ENCODE data around the gene TBRG4.
"Not testable (repeated sequence)": the region's sequence is repeated elsewhere in the genome, so short reads cannot be mapped to it uniquely, and the experiment has no call there.

Gene TBRG4

DNA sequence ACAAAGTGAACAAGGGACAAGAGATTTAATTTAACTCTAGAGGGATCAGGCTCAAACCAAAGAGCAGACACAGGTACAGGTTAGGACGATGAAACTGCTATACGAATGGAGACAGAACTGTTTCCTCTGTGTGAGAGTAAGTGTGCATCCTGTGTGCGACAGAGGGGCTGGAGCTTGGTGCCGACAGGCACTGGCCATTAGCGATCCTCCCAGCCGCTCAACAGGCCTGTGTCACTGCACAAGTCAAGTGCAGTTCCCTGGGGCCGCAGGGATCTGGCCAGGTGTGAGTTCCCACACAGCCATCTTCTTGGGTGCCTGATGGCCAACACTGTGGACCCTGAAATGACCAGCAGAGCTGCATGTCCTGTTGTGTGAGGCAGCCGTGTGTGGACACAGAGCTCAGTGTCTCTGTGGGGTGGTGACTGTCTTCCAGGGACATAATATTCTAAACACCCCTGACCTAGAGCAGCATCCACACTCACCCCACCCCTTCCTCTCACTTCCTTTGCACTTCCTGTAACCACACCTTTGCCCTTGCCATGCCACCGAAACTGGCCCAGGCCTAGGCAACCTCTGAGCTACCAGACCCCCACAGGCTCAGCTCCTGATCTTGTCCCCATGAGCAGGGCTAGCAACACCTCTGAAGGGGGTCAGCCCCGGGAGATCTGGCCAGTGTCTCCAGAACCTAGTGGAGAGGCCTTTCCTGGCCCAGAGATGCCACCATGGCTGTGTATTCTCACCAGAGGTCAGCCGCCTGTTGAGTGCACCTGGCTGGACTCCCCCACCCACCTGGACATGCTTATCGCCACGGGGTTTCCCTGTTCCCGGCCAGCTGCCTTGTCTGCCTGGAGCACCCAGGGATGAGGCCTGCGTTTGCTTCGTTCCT lies 11.7 kb upstream of the TBRG4 start:
- DNase-seq (ENCODE audit: low read depth, low spot score) = no peak
- H3K27ac ChIP-seq = no peak overlapping the region

DNA sequence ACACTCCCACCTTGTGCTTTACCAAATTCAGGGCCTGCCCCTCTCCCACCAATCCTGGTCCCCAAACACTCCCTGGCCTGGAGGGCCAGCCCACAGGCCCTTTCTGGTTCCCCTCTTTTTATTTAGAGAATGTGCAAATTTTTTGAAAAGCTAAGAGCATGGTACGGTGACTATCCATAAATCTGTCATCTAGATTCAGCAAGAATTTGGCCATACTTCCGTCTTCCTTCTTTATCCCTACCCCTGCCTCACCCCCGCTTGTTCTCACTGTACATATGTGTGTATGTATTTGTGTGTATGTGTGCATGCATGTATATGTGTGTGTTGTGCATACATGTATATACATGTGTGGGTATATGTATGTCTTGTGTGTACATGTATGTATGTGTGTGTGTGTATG lies 8.1 kb upstream of the TBRG4 start:
- H3K27ac ChIP-seq = no peak overlapping the region
- DNase-seq (ENCODE audit: low read depth, low spot score) = no peak

DNA sequence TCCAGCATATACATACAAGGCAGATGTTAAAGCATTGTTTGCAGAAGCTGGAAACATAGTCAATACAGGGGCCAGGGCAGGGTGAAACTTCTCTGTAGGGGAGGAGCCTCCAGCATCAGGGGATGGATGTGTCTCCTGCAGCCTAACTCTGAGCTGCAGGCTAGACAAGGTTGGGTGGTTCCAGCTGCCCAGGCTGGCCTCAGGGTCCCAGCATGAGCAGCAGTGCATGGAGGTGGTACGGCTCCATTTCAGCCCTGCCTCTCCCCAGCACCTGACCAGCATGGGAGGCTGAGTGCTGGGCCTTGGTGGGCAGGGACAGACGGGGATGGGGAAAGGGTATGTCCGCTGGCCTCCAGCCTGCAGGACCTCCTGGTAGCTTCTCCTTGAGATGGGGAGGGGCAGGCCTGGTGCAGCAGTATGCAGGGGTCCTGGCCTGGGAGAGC lies 7.4 kb upstream of the TBRG4 start:
- H3K27ac ChIP-seq = no peak overlapping the region
- DNase-seq (ENCODE audit: low read depth, low spot score) = no peak

DNA sequence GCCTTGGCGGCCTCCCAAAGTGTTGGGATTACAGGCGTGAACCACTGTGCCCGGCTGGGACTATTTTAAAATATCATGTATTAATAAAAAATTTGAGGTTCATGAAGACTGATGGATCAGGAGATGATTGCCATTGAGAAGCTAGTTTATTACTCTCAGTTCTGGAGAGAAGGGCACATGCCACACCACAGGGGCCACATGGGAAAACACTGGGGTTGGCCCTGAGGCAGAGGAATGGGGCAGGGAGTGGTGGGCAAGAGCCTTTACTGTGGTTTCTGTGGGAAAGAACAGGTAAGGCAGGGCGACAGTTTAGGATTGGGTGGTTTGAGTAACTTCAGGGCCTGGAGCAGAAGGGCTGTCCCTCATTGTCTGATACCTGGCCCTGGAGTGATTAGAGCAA lies 6.8 kb upstream of the TBRG4 start:
- H3K27ac ChIP-seq = no peak overlapping the region
- DNase-seq (ENCODE audit: low read depth, low spot score) = no peak

DNA sequence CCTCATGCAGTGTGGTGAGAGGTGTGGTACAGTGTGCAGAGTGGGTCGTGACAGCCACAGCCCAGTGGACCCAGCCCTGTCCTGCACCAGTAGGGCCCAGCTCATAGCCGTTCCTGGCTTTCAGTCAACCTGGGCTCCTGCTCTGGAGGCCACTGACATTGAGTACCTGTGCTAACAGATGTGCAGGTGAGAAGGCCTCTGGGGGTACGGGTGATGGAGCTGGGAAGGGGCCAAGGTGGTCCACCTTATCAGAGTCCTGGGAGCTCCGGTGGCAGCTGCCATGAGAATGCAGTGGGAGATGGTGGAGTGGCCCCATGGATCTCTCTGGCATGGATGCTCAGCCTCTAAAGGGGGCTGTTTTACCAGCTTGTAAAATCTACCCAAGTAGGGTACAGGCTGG lies 6.1 kb upstream of the TBRG4 start:
- no peak overlapping the region for H3K27ac ChIP-seq
- DNase-seq (ENCODE audit: low read depth, low spot score) = no peak

DNA sequence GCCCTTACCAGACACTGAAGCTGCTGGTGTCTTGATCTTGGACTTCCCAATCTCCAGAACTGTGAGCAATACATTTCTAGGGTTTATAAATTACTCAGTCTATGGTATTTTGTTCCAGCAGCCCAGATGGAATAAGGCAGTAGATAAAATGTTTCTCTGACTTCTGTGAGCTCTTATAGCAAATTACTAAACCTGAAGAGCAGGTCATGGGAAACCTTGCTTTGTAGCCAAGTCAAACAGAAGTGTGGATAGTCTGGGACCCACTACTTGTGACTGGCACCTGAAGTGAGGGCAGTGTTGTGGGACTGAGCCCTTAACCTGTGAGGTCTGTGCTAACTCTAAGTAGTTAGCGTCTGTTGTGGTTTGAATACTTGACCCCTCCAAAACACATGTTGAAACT lies 4.6 kb upstream of the TBRG4 start:
- DNase-seq (ENCODE audit: low read depth, low spot score) = no peak
- no peak overlapping the region for H3K27ac ChIP-seq

DNA sequence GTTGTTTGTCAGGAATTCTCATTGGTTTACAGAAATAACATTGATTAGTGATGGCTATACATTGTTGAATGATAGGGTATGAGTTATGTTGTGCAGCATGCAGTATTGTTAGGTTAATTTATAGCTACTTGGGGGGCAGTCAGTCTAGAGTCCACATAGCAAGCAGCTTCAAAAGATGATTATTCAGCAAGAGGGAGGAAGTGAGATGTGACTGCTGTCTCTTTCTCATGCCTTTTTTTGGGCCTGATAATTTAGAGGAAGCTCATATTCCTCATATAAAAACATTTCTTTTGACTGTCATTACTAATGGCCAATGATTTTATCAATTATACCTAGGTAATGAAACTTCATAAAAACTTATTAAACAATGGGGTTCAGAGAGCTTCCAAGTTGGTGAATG lies 3.4 kb upstream of the TBRG4 start:
- no peak for DNase-seq (ENCODE audit: low read depth, low spot score)
- no peak overlapping the region for H3K27ac ChIP-seq

DNA sequence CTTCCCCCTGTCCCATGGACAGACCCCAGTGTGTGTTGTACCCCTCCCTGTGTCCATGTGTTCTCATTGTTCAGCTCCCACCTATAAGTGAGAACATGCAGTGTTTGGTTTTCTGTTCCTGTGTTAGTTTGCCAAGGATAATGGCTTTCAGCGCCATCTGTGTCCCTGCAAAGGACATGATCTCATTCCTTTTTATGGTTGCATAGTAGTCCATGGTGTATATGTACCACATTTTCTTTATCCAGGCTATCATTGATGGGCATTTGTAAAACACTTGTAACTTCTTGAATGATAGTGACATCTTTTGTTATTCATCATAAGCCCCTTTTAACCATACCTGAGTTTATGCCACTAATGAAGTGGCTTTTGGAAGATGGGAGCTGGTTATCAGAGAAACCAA lies 2.8 kb upstream of the TBRG4 start:
- not testable (repeated sequence) for DNase-seq (ENCODE audit: low read depth, low spot score)

DNA sequence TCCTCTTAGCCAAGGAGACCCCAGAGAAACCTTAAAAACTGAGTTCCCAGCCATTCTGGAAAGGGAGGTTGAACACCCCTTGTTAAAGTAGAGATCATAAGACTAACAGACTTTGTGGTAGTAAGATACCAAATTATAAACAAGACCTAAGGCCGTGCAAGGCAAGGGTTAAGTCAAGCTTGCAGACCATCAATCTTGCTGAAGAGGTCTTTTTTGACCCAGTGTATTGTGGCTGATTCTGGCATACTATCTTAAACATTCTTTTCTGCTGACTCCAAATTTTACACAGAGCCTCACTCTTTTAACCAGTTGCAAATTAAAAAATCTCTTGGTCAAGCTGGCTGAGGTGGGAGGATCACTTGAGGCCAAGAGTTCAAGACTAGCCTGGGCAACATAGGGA lies 1.2 kb upstream of the TBRG4 start:
- H3K27ac ChIP-seq = no peak overlapping the region
- DNase-seq (ENCODE audit: low read depth, low spot score) = no peak

More for the DNA sequence above, 2.8 kb upstream of the TBRG4 start:
- H3K27ac ChIP-seq = not testable (repeated sequence)

DNA sequence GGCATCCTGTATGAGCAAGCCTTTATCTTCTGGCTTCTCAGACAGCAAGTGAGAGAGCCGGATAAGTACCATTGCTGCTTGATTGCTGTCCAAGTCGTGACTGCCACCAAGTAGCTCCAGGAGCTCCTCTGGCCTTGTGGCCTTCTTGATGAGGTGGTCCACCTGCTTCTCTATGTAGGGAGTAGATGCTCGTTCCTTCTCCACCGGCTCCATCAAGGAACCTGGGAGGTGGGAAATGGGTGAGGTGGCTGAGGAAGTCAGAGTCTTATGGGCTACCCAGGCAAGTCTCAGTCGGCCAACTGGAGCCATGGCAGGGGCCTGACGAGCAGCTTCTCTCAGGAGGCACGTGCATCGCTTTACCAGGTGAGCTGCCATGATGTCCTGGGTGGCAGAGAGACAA lies 2.6 kb downstream of the TBRG4 start:
- no peak overlapping the region for H3K27ac ChIP-seq
- DNase-seq (ENCODE audit: low read depth, low spot score) = no peak

DNA sequence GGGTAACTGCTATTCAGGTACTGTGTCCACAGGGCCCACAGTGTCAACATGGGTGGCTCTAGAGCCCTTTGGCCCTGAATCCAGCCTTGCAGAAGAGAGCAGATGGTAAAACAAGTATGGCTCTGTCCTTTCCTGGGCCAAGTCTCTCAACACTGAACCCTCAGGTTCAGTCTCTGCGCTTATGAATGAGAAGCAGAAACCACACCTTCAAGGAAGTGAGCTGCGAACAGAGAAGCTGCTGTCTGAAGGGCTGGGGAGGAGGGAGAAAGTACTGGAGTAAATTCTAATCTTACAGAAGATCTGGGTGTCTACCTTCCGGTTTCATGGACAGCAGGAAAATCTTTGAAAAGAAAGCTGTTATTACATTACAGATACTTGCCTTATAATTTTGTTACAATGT lies 4.1 kb downstream of the TBRG4 start:
- no peak for DNase-seq (ENCODE audit: low read depth, low spot score)
- no peak overlapping the region for H3K27ac ChIP-seq

DNA sequence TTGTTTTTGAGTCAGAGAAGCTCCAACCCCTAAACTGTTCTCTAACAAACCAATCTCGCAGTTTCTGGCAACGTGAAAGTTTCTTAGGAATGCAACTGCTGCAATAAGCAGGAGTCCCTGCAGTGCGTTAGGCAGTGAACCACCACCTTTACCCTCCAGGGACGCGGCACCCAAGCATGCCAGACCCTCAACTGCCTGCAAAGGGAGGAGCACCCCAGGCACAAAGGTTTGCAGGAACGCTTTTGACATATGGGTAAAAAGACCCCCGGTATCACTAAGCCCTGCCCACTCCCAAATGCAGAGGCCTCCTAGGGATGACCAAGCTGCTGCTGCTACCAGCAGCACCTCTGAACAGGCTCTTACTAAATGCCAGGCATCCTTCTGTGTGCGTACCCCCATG lies 4.7 kb downstream of the TBRG4 start:
- H3K27ac ChIP-seq = no peak overlapping the region
- no peak for DNase-seq (ENCODE audit: low read depth, low spot score)

DNA sequence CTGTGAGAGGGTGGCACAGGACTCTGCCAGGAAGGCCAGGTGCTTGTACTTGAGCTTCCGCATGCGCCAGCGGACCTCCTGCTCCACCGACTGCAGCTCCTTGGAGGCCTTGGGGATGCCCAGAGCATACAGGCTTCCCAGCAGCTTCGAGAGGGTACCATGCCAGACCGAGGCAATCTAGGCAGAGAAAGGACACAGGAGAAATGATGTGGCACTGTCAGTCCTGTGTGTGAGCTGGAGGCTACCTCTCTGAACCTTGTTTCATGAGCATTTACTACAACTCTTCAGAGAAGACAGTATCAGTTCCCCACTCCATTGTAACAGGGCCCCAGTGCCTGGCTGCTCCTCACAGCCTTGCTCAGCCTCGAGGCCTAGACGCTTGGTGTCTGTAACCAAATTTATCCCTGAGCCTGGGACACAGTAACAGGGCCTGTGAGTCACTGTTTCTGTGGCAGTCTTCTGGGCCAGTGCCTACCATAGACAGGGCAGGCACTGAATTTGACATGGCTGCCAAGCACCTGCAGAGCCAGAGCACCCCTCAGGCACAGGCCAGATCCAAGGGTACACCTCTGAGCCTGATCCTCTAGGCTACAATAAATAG lies 5.8 kb downstream of the TBRG4 start:
- no peak overlapping the region for H3K27ac ChIP-seq
- DNase-seq (ENCODE audit: low read depth, low spot score) = no peak

DNA sequence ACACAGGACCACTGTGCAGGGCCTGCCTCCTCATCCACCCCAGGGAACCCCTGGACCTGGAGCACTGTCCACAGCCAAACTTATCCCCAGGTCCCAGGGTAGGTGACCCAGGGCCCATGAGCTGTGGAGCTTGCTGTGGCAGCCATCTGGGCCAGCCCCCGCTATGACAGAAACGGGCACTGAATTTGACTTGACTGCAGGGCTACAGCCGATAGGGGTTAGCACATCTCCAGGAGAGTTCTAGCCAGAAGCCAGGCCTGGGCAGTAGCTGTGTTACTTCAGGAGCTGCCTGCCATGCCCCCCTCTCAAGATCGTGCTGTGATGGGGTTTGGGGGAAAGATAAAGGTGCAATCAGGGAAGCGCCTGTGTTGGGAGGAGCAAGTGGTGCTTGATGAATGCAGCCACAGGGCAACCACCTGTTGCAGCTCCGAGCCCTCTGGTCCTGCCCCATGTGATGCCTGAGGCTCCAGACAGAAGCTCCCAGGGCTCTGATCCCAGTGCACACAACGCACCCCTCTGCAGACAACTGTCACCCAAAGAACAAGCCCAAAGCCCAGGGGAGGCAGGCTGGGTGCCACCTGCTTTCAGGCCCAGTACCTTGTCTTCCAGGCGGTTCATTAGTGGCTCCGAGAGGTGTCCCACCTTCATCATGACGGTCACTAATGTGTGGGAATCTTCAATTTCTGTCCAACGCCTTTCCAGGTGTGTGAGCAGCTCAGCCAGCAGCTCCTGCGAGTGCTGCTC lies 6.5 kb downstream of the TBRG4 start:
- H3K27ac ChIP-seq = no peak overlapping the region
- no peak for DNase-seq (ENCODE audit: low read depth, low spot score)

DNA sequence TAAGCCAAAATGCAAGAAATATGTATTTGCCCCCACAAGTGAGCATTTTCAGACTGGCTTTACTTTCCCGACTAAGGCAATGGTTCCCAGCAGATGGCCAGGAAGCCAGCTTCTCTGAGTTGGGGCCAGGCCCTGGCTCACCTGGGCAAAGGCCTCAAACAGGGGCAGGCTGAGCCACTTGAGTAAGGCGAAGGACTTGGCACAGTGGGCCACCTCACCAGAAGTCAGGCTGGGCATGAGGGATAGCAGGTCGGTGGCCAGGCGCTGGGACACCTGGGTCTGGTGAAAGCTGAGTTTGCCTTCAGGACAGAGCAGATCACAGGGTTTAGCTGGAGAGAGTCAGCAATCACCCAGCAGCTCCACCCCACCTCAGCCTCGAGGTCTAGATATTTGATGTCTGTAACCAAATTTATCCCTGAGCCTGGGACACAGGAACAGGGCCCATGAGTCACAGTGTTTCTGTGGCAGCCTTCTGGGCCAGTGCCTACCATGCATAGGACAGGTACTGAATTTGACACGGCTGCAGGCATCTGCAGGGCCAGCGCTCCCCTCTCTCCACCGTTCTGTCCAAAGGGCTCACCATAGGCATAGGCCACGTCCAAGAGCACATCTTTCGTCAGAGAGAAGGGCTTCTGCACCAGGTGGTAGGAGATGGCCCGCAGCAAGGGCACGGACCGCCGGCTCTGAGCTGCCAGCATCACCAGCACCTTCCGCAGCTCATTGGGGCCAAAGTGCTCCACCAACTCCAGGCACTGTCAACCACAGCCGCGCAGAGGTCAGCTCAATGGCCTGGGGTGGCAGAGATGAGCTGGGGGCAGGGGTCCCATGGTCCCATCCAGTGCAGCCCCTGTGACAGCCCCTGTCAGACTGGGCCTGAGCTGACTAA lies 7.3 kb downstream of the TBRG4 start:
- DNase-seq (ENCODE audit: low read depth, low spot score) = no peak
- no peak overlapping the region for H3K27ac ChIP-seq

DNA sequence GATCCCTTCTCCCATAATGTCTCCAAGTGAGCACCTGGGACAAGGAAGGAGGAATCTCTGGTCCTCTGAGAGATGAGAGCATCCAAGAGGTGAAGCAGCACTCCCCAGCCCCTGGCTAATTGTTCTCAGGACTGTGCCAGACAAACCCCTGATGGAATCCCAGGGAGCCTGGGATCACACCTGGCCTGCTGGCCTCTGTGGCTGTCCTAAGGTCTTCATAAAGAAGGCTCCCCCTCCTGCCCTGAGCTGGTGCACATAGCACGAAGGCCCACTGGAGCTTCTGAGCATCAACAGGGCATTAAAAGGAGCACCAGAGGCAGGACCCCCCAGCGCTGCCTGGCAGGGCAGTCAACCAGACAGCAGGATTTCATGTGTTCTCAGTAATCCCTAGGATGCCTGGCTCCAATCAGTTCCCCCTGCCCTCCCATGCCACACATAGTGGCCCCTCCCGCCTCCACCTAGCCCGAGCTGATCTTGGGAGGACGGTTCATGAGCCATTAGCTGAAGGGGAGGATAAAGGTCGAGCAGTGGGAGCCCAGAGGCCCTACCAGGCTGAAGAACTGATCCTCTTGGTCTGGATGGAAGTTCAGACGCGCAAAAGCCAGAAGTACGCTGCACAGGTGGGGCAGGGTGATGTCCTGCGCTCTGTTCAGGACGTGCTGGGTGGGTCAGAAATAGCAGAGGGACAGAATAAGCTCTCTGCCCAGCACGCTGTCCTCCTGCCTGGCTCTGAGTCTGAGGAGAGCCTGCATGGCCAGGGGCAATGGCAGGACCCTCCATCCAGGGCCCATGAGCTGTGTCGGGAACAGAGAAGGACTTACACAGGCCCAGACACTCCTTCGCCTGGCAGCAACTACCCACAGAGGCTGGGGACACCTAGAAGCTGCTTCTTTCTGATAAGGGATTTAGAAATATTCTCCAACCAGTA lies 8.4 kb downstream of the TBRG4 start:
- no peak for DNase-seq (ENCODE audit: low read depth, low spot score)
- no peak overlapping the region for H3K27ac ChIP-seq

DNA sequence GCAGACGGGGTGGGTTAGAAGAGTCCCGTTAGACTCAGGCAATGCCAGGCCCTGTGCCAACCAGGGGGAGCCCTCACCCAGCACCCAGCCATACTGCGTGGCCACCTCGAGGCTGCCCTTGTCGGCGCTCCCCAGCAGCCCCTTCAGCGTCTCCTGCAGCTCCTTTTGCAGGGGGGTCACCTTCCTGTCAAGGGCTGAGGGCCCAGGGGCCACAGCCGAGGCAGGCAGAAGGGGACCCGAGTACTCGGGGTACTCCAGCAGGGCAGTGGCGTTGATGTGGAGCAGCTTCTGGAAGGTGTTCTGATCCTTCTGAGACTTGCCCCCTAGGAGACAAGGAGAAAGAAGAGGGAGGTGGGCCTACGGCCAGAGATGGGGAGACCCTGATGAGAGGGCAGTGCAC lies 9.7 kb downstream of the TBRG4 start:
- DNase-seq (ENCODE audit: low read depth, low spot score) = no peak
- no peak overlapping the region for H3K27ac ChIP-seq

DNA sequence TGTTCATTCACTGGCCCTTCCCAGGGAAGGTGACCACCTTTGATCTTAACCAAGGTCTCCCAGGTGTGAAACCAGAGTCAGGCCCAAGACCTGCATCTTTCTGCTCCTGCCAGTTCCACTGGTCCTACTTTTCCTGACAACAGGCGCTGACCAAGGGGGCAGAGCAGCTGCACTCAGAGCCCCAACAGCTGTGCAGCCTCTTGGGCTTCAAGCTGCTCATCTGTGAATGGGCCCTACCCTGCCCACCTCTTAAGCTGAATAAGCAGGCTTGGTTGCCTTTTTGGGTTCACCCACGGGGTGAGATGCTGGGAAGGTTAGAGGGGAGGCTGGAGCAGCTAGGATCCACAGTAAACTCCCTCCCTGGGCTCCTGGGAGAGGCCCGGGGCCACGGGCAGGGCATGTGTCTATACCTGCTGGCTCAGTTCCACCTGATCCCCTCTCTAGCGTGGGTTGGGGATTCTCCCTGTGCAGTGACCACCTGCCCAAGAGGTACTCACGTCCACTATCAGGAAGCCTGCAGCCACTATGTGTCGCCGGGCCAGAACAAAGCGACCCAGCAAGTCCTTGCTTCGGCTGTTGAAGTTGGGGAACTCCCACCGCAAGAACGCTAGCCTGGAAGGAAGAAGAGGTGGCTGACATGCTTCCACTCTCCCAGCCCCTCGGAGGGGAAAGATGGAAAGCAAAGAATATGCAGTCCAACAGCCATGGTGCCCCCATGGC lies 10.6 kb downstream of the TBRG4 start:
- DNase-seq (ENCODE audit: low read depth, low spot score) = no peak
- H3K27ac ChIP-seq = no peak overlapping the region

All from epithelial cell of prostate (primary cell).